ENCODE measurements around the gene FNBP1. TPM values are rescaled to one million over a fixed set of nuclear protein-coding genes. Genes with fewer than 3 reads are reported as not detected.

FNBP1 gene
- polyA plus RNA-seq, 2 of the 4 experiments (the other 2 are of a cell fraction) = 10.6 to 15.6 TPM

- POLR2A ChIA-PET = no interaction called here
- CTCF ChIA-PET = interaction anchor here (0.7 to 1.3 kb wide), 3 partner anchors 10 to 159 kb away, joined by 3 read pairs; no protein-coding TSS in a partner anchor
- Histone ChIP-seq H3K9me3 (no peaks in the 10 kb centered on the region), H3K4me3 (no peak overlapping the region), H3K4me1 (no peaks in the 10 kb centered on the region), H3K27ac (no peak overlapping the region), H3K4me2 (no peak overlapping the region)
- WGBS (ENCODE audit: missing lambda C conversion rate) = 98% methylated on average over 7 of the region's 7 CpGs
- DNase-seq (ENCODE audit: low read depth in 1 of 2, low spot score in 1 of 2) = no peak
- FAIRE-seq = no peak
- TF ChIP-seq CBX8 (IDR thresholded peaks at IDR 0.05) (no peak), NFE2L2 (conservative IDR thresholded peaks at IDR 0.05; ENCODE audit: low read length) (no peak), POLR2A (IDR thresholded peaks at IDR 0.05; ENCODE audit: low read length) (no peak)
- no peak for ATAC-seq
Observed at GRCh38 chr9:130084337-130084736, 41.3 kb upstream of the FNBP1 start.

DNA sequence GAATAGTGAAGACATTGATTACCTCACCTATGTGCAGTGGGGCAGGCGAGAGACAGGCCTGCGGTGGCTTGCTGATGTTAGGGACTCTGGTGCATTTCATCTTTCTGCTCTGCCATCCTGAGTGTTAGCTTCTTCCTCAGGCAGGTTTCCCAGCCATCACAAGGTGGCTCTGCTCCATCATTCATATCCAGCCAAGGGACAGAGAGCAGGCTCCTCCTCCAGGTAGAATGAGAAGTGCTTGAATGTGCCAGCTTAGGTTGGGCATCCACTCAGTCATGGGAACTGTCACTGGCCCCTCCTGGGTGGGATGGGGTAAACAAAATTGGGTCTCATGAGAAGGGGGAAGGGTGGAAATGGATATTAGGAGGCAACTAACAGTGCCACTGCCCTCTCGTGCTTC lies 35.6 kb upstream of the FNBP1 start:
- no peak overlapping the region for H3K27ac ChIP-seq
- H3K4me1 ChIP-seq = no peaks in the 10 kb centered on the region
- DNase-seq (ENCODE audit: low read depth in 1 of 2, low spot score in 1 of 2) (peak in 1 of 2 experiments; percentile 13), ATAC-seq (peak; percentile 26 to 47; a peak in 3 of 6 replicates), FAIRE-seq (no peak)
- no peaks in the 10 kb centered on the region for H3K9me3 ChIP-seq
- no peak for TF ChIP-seq EP300 (IDR thresholded peaks at IDR 0.05)
- no peak for TF ChIP-seq JUNB (IDR thresholded peaks at IDR 0.05)
- TF ChIP-seq HDAC2 (IDR thresholded peaks at IDR 0.05) = no peak
- no peak for TF ChIP-seq MAZ (IDR thresholded peaks at IDR 0.05; ENCODE audit: borderline replicate concordance, low read depth, low read length)
- TF ChIP-seq, protein P1, sequence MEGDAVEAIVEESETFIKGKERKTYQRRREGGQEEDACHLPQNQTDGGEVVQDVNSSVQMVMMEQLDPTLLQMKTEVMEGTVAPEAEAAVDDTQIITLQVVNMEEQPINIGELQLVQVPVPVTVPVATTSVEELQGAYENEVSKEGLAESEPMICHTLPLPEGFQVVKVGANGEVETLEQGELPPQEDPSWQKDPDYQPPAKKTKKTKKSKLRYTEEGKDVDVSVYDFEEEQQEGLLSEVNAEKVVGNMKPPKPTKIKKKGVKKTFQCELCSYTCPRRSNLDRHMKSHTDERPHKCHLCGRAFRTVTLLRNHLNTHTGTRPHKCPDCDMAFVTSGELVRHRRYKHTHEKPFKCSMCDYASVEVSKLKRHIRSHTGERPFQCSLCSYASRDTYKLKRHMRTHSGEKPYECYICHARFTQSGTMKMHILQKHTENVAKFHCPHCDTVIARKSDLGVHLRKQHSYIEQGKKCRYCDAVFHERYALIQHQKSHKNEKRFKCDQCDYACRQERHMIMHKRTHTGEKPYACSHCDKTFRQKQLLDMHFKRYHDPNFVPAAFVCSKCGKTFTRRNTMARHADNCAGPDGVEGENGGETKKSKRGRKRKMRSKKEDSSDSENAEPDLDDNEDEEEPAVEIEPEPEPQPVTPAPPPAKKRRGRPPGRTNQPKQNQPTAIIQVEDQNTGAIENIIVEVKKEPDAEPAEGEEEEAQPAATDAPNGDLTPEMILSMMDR (IDR thresholded peaks at IDR 0.05) = no peak
- TF ChIP-seq HEYL (CRISPR knock-in tag; IDR thresholded peaks at IDR 0.05) = no peak
- TF ChIP-seq CHD4 (IDR thresholded peaks at IDR 0.05; ENCODE audit: borderline replicate concordance) = no peak
- TF ChIP-seq RNF2 (IDR thresholded peaks at IDR 0.05; ENCODE audit: borderline replicate concordance, low read depth) = no peak
- TF ChIP-seq POLR2A (IDR thresholded peaks at IDR 0.05; ENCODE audit: low read length) = no peak
- TF ChIP-seq KDM1A (IDR thresholded peaks at IDR 0.05; ENCODE audit: low read depth) = no peak
- no peak for TF ChIP-seq EHMT2 (IDR thresholded peaks at IDR 0.05; ENCODE audit: low read depth)
- TF ChIP-seq CEBPB (IDR thresholded peaks at IDR 0.05) = no peak
- TF ChIP-seq SREBF2 (IDR thresholded peaks at IDR 0.05) = no peak
- no peak for TF ChIP-seq E2F6 (IDR thresholded peaks at IDR 0.05; ENCODE audit: borderline replicate concordance, low read depth)
- TF ChIP-seq ESRRA (IDR thresholded peaks at IDR 0.05; ENCODE audit: borderline replicate concordance, low read length) = no peak
- no peak for TF ChIP-seq EHF (CRISPR knock-in tag; IDR thresholded peaks at IDR 0.05)
- no peak for TF ChIP-seq BCL3 (IDR thresholded peaks at IDR 0.05)
- 91% methylated on average over 3 of the region's 3 CpGs for WGBS (ENCODE audit: missing lambda C conversion rate)
- H3K4me3 ChIP-seq = no peak overlapping the region
- CTCF ChIA-PET = interaction anchor here (0.6 to 1.5 kb wide), 7 partner anchors 10 to 566 kb away, joined by 3 to 5 read pairs (median 4); no protein-coding TSS in a partner anchor
- no peak overlapping the region for H3K4me2 ChIP-seq
- POLR2A ChIA-PET = no interaction called here

DNA sequence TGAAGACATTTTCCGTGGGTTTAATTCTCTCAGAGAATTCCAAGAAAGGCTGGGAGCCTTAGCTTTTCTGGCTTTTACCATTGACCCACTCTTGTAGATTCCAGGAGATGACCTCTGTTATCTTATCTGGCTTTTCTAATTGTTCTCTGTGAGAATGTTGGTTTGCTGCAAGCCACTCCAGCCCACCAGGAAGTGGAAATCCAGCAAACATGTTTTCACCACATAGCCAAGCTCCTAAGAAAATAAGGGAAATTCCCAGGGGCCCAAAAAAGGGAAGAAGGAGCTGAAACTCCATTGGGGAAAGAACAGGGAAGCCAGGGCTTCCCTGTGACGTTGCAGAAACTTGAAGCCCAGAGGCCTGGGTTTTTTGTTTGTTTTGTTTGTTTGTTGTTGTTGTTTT lies 30.4 kb upstream of the FNBP1 start:
- no peak overlapping the region for H3K27ac ChIP-seq
- H3K4me3 ChIP-seq = no peak overlapping the region
- H3K9me3 ChIP-seq = no peaks in the 10 kb centered on the region
- peaks cover 13% of the 10 kb centered on the region; the same call in 2 of the 3 replicates for H3K4me1 ChIP-seq
- DNase-seq (ENCODE audit: low read depth in 1 of 2, low spot score in 1 of 2) (no peak), FAIRE-seq (no peak), ATAC-seq (no peak; a peak in 1 of 6 replicates)
- H3K4me2 ChIP-seq = no peak overlapping the region
- ChIA-PET POLR2A (interaction anchor here (0.5 kb wide), 1 partner anchor 16 kb away, joined by 6 read pairs; no protein-coding TSS in a partner anchor), CTCF (interaction anchor here (0.8 kb wide), 2 partner anchors 10 to 33 kb away, joined by 3 to 4 read pairs; no protein-coding TSS in a partner anchor)
- WGBS (ENCODE audit: missing lambda C conversion rate) = 66% methylated on average over 2 of the region's 2 CpGs
- TF ChIP-seq, protein P2, sequence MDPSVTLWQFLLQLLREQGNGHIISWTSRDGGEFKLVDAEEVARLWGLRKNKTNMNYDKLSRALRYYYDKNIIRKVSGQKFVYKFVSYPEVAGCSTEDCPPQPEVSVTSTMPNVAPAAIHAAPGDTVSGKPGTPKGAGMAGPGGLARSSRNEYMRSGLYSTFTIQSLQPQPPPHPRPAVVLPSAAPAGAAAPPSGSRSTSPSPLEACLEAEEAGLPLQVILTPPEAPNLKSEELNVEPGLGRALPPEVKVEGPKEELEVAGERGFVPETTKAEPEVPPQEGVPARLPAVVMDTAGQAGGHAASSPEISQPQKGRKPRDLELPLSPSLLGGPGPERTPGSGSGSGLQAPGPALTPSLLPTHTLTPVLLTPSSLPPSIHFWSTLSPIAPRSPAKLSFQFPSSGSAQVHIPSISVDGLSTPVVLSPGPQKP (IDR thresholded peaks at IDR 0.05; ENCODE audit: low read depth, low read length) = no peak
- TF ChIP-seq CBX2 (IDR thresholded peaks at IDR 0.05; ENCODE audit: borderline replicate concordance, low read depth) (no peak), JUNB (IDR thresholded peaks at IDR 0.05) (no peak), CHD4 (IDR thresholded peaks at IDR 0.05; ENCODE audit: borderline replicate concordance) (no peak), RAD21 (conservative IDR thresholded peaks at IDR 0.05 in 1 of 2, IDR thresholded peaks at IDR 0.05 in 1 of 2) (no peak), ZNF302 (CRISPR knock-in tag; IDR thresholded peaks at IDR 0.05) (no peak), CEBPB (IDR thresholded peaks at IDR 0.05) (no peak), MYC (IDR thresholded peaks at IDR 0.05; ENCODE audit: borderline replicate concordance, low read length) (no peak), TFCP2L1 (CRISPR knock-in tag; IDR thresholded peaks at IDR 0.05) (no peak), HEYL (CRISPR knock-in tag; IDR thresholded peaks at IDR 0.05) (no peak), SMC3 (IDR thresholded peaks at IDR 0.05) (no peak), HOXB5 (CRISPR knock-in tag; IDR thresholded peaks at IDR 0.05) (no peak)
- TF ChIP-seq, protein P1 (IDR thresholded peaks at IDR 0.05) = no peak
